Epithelial cell of proximal tubule (primary cell): Measurements from ENCODE around the gene FIGN. TPM values are rescaled to one million over a fixed set of nuclear protein-coding genes. Genes with fewer than 3 reads are reported as not detected.

ENCODE experiments used
- DNase-seq: peaks from one replicate; pipeline ENCODE4 v3.0.0-alpha.2; 2011; ENCODE audit warnings: low read depth
- H3K4me3 ChIP-seq: 2 replicates; pipeline ENCODE4 v1.5.1; 2011; ENCODE audit warnings: low read depth, mild to moderate bottlenecking, low read length
- total RNA-seq: library from RNA; depleted of rRNA; stranded (reverse); fragments of >200 nt; gene quantifications from 2 replicates; pipeline ENCODE4 v1.2.3, GENCODE V29; 2015
- TF ChIP-seq, protein P1 (sequence below): conservative IDR thresholded peaks from 2 replicates; pipeline ENCODE4 v1.5.1; 2012; ENCODE audit warnings: low read depth, mild to moderate bottlenecking, low read length

Gene FIGN
- total RNA-seq, 1 donor from 2014 or later = 3.2 TPM

- TF ChIP-seq, protein P1, sequence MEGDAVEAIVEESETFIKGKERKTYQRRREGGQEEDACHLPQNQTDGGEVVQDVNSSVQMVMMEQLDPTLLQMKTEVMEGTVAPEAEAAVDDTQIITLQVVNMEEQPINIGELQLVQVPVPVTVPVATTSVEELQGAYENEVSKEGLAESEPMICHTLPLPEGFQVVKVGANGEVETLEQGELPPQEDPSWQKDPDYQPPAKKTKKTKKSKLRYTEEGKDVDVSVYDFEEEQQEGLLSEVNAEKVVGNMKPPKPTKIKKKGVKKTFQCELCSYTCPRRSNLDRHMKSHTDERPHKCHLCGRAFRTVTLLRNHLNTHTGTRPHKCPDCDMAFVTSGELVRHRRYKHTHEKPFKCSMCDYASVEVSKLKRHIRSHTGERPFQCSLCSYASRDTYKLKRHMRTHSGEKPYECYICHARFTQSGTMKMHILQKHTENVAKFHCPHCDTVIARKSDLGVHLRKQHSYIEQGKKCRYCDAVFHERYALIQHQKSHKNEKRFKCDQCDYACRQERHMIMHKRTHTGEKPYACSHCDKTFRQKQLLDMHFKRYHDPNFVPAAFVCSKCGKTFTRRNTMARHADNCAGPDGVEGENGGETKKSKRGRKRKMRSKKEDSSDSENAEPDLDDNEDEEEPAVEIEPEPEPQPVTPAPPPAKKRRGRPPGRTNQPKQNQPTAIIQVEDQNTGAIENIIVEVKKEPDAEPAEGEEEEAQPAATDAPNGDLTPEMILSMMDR = no peak
- no peak for DNase-seq
- no peak overlapping the region for H3K4me3 ChIP-seq
Measured at GRCh38 chr2:163591461-163591860, 144.3 kb downstream of the FIGN start.

DNA sequence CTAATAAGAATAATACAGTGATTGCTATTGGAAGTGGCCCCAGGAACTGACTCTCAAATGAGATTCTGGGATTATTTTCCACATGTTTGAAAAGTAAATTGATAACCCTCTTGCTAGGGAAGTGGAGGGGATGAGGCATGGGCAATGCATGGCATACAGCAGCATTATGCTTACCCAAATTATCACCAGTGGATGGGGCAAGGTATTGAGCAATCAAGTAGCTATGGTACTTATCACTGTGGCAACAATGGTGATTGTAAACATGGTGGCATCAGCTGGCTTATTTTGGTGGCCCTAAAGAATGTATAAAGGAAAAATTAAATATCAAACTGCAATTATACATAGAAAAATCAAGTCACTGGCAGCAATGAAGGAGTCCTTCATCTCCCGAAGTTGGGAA lies 155.1 kb downstream of the FIGN start:
- DNase-seq = no peak
- TF ChIP-seq, protein P1 = no peak
- H3K4me3 ChIP-seq = no peak overlapping the region

- no peak overlapping the region for H3K4me3 ChIP-seq
- no peak for DNase-seq
- TF ChIP-seq, protein P1 = no peak
Measured at GRCh38 chr2:163574309-163574708, 161.5 kb downstream of the FIGN start.

DNA sequence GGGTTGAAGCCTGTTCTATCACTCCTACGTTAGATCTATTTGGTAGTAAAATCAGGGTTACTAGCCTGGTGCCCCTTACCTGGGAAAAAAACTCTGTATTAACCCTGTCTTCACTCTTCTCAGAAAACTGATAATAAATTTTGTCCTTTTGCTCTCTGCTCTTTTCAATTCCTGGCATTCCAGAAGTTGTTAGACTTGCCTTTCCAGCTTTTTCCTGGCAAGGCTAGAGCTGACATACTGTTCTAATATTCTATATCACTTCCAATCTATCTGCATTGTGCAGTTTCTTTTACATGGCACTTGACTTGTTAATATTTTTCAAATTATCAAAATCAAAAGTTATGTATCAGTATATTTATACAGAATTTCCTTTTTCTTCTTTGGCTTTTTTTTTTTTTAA lies 162.2 kb downstream of the FIGN start:
- TF ChIP-seq, protein P1 = no peak
- H3K4me3 ChIP-seq = no peak overlapping the region
- DNase-seq = no peak

DNA sequence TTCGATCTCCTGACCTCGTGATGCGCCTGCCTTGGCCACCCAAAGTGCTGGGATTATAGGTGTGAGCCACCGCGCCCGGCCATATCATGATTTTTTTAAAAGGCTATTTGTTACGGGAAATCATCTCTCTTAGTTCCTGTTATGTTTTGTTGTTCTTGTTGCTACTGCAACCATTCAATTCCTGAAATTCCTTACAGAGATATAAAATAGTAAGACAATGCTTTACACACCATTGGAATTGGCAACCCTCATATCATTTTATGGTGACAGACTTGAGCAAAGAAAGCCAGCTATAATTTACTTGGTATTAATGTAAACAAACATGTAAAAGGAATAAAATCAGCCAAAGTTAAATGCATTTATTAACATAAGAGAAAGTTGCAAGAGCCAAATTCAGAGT lies 163.0 kb downstream of the FIGN start:
- H3K4me3 ChIP-seq = no peak overlapping the region
- DNase-seq = no peak
- TF ChIP-seq, protein P1 = no peak

GRCh38 chr2:163571423-163572102 lies 164.2 kb downstream of the FIGN start:
- TF ChIP-seq, protein P1 = no peak
- no peak for DNase-seq
- H3K4me3 ChIP-seq = no peak overlapping the region

DNA sequence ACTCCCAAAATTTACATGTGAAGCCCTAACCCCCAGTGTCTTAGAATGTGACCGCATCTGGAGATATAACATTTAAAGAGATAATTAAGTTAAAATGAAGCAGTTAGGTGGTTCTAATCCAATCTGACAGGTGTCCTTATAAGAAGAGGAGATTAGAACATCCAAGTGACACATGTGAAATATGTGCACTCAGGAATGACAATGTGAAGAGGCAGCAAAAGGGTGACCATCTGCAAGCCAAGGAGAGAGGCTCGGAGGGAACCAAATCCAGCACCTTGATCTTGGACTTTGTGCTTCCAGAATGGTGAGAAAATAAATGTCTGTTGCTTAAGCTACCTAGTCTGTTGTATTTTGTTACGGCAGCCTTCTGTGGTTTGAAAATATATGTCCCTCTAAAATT lies 165.4 kb downstream of the FIGN start:
- TF ChIP-seq, protein P1 = no peak
- H3K4me3 ChIP-seq = no peak overlapping the region
- no peak for DNase-seq
